ENCODE results near the gene RAPGEF2.
A peak's percentile ranks its signal among the peaks of the same experiment; 100 is the strongest.

The RAPGEF2 gene

GRCh38 chr4:159272273-159273140 is 169.6 kb downstream of the RAPGEF2 start:
- TF ChIP-seq CTCF (IDR thresholded peaks at IDR 0.05; ENCODE audit: unreplicated experiment in 3 of 3): no peak

GRCh38 chr4:159273141-159273438 is 170.2 kb downstream of the RAPGEF2 start:
- peaks cover 2% of the 10 kb centered on the region for H3K9me3 Mint-ChIP-seq
- H3K4me3 Mint-ChIP-seq: no peak overlapping the region
- peaks cover 7% of the 10 kb centered on the region for H3K36me3 Mint-ChIP-seq (ENCODE audit: low read depth)
- H3K27me3 Mint-ChIP-seq (ENCODE audit: low read depth): no peaks in the 10 kb centered on the region
- TF ChIP-seq CTCF (IDR thresholded peaks at IDR 0.05; ENCODE audit: unreplicated experiment in 3 of 3): no peak
- peaks cover 25% of the 10 kb centered on the region for H3K4me1 Mint-ChIP-seq
- H3K27ac Mint-ChIP-seq: peak overlapping the region; percentile 68 to 73 (median 73)

More at GRCh38 chr4:159272273-159273140, 169.6 kb downstream of the RAPGEF2 start:
- peaks cover 2% of the 10 kb centered on the region for H3K36me3 Mint-ChIP-seq (ENCODE audit: low read depth)
- H3K4me3 Mint-ChIP-seq: no peak overlapping the region
- no peaks in the 10 kb centered on the region for H3K27me3 Mint-ChIP-seq (ENCODE audit: low read depth)
- H3K27ac Mint-ChIP-seq: peak overlapping the region; percentile 68 to 73 (median 73)
- H3K4me1 Mint-ChIP-seq: peaks cover 25% of the 10 kb centered on the region
- H3K9me3 Mint-ChIP-seq: no peaks in the 10 kb centered on the region

GRCh38 chr4:159273841-159274240 is 171.0 kb downstream of the RAPGEF2 start:
- Mint-ChIP-seq H3K4me3 (no peak overlapping the region), H3K36me3 (ENCODE audit: low read depth) (peaks cover 8% of the 10 kb centered on the region)

GRCh38 chr4:159278399-159278798 is 175.5 kb downstream of the RAPGEF2 start:
- no peak for TF ChIP-seq CTCF (IDR thresholded peaks at IDR 0.05; ENCODE audit: unreplicated experiment in 3 of 3)
- Mint-ChIP-seq H3K27ac (no peak overlapping the region), H3K4me3 (no peak overlapping the region), H3K36me3 (ENCODE audit: low read depth) (peaks cover 14% of the 10 kb centered on the region), H3K9me3 (peaks cover 2% of the 10 kb centered on the region), H3K27me3 (ENCODE audit: low read depth) (peaks cover 3% of the 10 kb centered on the region), H3K4me1 (peaks cover 17% of the 10 kb centered on the region)

More at GRCh38 chr4:159273841-159274240, 171.0 kb downstream of the RAPGEF2 start:
- Mint-ChIP-seq H3K9me3 (peaks cover 2% of the 10 kb centered on the region), H3K27ac (no peak overlapping the region), H3K4me1 (peaks cover 25% of the 10 kb centered on the region), H3K27me3 (ENCODE audit: low read depth) (no peaks in the 10 kb centered on the region)
- TF ChIP-seq CTCF (IDR thresholded peaks at IDR 0.05; ENCODE audit: unreplicated experiment in 3 of 3): no peak

GRCh38 chr4:159279084-159279483 is 176.2 kb downstream of the RAPGEF2 start:
- Mint-ChIP-seq H3K36me3 (ENCODE audit: low read depth) (peaks cover 14% of the 10 kb centered on the region), H3K27ac (peak overlapping the region in 1 of 3 experiments; percentile 44), H3K4me3 (no peak overlapping the region), H3K9me3 (peaks cover 2% of the 10 kb centered on the region), H3K4me1 (peaks cover 22% of the 10 kb centered on the region), H3K27me3 (ENCODE audit: low read depth) (peaks cover 3% of the 10 kb centered on the region)
- no peak for TF ChIP-seq CTCF (IDR thresholded peaks at IDR 0.05; ENCODE audit: unreplicated experiment in 3 of 3)
